ENCODE data around the gene ANKRD6. TPM values are rescaled to one million over a fixed set of nuclear protein-coding genes. Genes with fewer than 3 reads are reported as not detected.

Gene ANKRD6
- total RNA-seq, 6 donors from 2014 or later, result 14.5 to 60.8 (median 30.7) TPM

DNA sequence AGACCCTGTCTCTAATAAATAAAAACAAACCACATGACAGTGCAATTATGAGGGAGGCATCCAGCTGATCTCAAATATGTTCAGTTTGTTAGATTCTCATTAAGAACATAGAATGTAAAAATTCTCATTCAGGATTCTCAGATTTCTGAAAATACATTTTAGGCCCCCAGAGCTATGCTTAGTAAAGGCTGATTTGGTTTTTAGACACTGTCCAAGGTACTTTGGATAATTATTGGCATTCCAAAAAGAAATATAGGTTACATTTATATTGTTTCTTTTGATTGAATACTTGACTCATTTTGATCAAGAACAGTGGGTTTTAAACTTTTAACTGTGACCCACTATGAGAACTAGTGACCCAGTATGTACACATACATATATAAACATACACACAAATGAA lies 55.5 kb downstream of the ANKRD6 start:
- no peak overlapping the region for H3K27ac ChIP-seq
- no peak for ATAC-seq (ENCODE audit: low FRiP score in 2 of 2)
- TF ChIP-seq POLR2A (IDR thresholded peaks at IDR 0.05), result no peak
- TF ChIP-seq POLR2AphosphoS5 (IDR thresholded peaks at IDR 0.05), result no peak
- TF ChIP-seq, protein P1, sequence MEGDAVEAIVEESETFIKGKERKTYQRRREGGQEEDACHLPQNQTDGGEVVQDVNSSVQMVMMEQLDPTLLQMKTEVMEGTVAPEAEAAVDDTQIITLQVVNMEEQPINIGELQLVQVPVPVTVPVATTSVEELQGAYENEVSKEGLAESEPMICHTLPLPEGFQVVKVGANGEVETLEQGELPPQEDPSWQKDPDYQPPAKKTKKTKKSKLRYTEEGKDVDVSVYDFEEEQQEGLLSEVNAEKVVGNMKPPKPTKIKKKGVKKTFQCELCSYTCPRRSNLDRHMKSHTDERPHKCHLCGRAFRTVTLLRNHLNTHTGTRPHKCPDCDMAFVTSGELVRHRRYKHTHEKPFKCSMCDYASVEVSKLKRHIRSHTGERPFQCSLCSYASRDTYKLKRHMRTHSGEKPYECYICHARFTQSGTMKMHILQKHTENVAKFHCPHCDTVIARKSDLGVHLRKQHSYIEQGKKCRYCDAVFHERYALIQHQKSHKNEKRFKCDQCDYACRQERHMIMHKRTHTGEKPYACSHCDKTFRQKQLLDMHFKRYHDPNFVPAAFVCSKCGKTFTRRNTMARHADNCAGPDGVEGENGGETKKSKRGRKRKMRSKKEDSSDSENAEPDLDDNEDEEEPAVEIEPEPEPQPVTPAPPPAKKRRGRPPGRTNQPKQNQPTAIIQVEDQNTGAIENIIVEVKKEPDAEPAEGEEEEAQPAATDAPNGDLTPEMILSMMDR (IDR thresholded peaks at IDR 0.05), result no peak
- no peak for TF ChIP-seq EP300 (IDR thresholded peaks at IDR 0.05)

DNA sequence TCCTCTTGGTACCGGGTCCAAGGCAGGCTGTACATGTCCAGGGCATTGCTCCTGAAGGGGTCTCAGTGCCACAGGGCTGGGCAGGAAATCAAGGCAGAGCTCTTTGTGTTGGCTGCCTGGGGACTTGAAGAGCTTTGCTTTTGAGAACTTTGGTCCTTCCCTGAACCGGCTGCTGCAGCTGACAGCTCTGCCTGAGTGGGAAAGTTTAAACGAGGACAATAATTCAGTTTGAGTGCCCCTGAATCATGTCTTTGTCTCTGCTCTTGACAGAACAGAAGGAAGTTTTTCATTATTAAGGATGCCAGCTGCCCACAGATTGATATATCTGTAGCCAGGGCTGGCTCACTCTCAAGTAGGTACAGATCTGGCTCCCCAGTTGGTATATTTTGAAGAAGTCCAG lies 56.1 kb downstream of the ANKRD6 start:
- 48 to 52% methylated on average over 3 of the region's 3 CpGs for whole genome bisulfite sequencing, 2 donors
- ATAC-seq (ENCODE audit: low FRiP score in 2 of 2) (no peak), DNase-seq (no peak)
- Histone ChIP-seq H3K4me1 (peaks cover 0 to 8% (median 0%) of the 10 kb centered on the region in 4 donors), H3K9me3 (no peaks in the 10 kb centered on the region), H3K4me3 (no peak overlapping the region), H3K36me3 (no peaks in the 10 kb centered on the region), H3K27ac (no peak overlapping the region), H3K27me3 (no peaks in the 10 kb centered on the region)
- TF ChIP-seq, protein P1 (IDR thresholded peaks at IDR 0.05), result no peak
- no peak for TF ChIP-seq POLR2AphosphoS5 (IDR thresholded peaks at IDR 0.05)
- no peak for TF ChIP-seq EP300 (IDR thresholded peaks at IDR 0.05)
- no peak for TF ChIP-seq POLR2A (IDR thresholded peaks at IDR 0.05)

More for the DNA sequence above, 55.5 kb downstream of the ANKRD6 start:
- no peaks in the 10 kb centered on the region for H3K27me3 ChIP-seq
- H3K4me3 ChIP-seq, result no peak overlapping the region
- DNase-seq, result no peak
- peaks cover 0 to 8% (median 2%) of the 10 kb centered on the region in 4 donors for H3K4me1 ChIP-seq
- no peaks in the 10 kb centered on the region for H3K9me3 ChIP-seq
- no peaks in the 10 kb centered on the region for H3K36me3 ChIP-seq

DNA sequence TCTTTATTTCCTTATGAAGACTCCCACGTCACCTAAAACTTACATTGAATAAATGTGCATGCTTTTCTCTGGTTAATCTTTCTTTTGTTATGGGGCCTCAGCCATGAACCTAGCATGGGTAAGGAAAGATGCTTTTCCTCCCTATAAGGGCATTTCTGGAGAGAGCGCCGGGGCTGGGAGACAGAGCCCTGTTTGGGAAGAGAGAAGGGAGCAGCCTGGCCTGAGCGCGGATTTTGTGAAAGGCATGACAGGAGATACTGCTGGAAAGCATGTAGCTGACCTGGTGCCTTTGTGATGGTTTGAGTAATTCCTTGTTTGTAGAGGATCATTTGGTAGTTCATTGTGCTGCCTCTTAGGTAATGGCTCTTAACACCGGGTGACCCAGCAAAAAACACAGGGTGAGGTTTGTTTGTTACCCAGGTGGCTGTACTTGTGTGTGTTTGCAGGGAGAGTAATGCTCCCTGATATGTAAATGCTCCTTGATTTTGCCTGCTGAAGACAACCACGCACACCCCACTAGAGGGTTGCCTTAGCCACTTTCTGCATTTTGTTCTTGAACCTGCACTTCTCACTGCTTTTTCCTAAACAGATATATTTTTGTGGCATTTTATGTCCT lies 59.2 kb downstream of the ANKRD6 start:
- no peak overlapping the region for H3K27ac ChIP-seq
- 83 to 86% methylated on average over 7 of the region's 7 CpGs for WGBS, 2 donors
- ATAC-seq (ENCODE audit: low FRiP score in 2 of 2) (no peak), DNase-seq (no peak)
- no peaks in the 10 kb centered on the region for H3K36me3 ChIP-seq
- TF ChIP-seq, protein P1 (IDR thresholded peaks at IDR 0.05), result no peak
- TF ChIP-seq POLR2A (IDR thresholded peaks at IDR 0.05) (no peak), POLR2AphosphoS5 (IDR thresholded peaks at IDR 0.05) (no peak), EP300 (IDR thresholded peaks at IDR 0.05) (no peak)
- H3K27me3 ChIP-seq, result no peaks in the 10 kb centered on the region
- no peaks in the 10 kb centered on the region for H3K9me3 ChIP-seq
- H3K4me1 ChIP-seq, result peaks cover 0 to 8% (median 0%) of the 10 kb centered on the region in 4 donors
- H3K4me3 ChIP-seq, result no peak overlapping the region

DNA sequence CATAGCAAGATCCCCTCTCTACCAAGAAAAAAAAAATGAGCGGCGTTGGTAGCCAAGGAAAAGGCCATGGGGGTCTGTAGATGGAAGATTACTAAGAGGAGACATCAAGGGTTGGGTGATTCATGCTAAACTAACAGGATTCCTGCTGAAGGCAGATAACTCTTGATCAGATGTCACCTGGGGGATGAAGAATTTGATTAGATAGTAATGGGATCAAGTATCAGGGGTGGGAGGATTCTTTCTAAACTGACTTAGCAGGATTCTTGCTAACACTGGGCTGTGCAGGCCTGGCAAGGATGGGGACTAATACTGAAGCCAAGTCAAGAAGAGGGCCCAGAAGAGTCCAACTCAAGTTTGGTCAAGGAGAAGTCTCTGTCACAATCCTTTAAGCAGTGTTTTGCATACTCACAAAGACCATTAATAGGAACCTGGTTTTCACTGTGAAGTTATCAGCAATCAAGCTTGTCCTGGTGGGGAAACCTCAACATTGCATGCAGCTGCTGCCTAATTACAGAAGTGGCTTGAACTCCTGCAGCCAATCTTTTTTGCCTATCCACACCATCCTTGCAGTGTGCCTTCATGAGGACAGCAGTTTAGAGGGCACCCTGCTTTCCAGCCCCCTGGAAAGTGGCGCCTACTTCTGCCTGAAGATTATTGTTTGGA lies 61.3 kb downstream of the ANKRD6 start:
- no peaks in the 10 kb centered on the region for H3K36me3 ChIP-seq
- no peaks in the 10 kb centered on the region for H3K27me3 ChIP-seq
- no peak overlapping the region for H3K27ac ChIP-seq
- ATAC-seq (ENCODE audit: low FRiP score in 2 of 2), result no peak
- no peak for DNase-seq
- no peaks in the 10 kb centered on the region for H3K9me3 ChIP-seq
- no peak for TF ChIP-seq POLR2A (IDR thresholded peaks at IDR 0.05)
- TF ChIP-seq POLR2AphosphoS5 (IDR thresholded peaks at IDR 0.05), result no peak
- TF ChIP-seq, protein P1 (IDR thresholded peaks at IDR 0.05), result no peak
- no peak for TF ChIP-seq EP300 (IDR thresholded peaks at IDR 0.05)
- no peak overlapping the region for H3K4me3 ChIP-seq
- peaks cover 0 to 8% (median 0%) of the 10 kb centered on the region in 4 donors for H3K4me1 ChIP-seq
- WGBS, 2 donors, result 93 to 97% methylated on average over 3 of the region's 3 CpGs
